B cell (primary cell): ENCODE measurements around the gene BLOC1S5.

ENCODE experiments used
- EZH2 ChIP-seq: IDR thresholded peaks from 2 replicates; pipeline ENCODE4 v1.6.1; 2012; ENCODE audit warnings: borderline replicate concordance, low read depth, mild to moderate bottlenecking, moderate library complexity, low read length; ENCODE audit not compliant: insufficient read depth, poor library complexity, severe bottlenecking
- TF ChIP-seq, protein P1 (sequence below): fragments of 200-600 bp; IDR thresholded peaks from one replicate; pipeline ENCODE4 v1.8.0; 2022; ENCODE audit warnings: antibody characterized with exemption, mild to moderate bottlenecking

DNA sequence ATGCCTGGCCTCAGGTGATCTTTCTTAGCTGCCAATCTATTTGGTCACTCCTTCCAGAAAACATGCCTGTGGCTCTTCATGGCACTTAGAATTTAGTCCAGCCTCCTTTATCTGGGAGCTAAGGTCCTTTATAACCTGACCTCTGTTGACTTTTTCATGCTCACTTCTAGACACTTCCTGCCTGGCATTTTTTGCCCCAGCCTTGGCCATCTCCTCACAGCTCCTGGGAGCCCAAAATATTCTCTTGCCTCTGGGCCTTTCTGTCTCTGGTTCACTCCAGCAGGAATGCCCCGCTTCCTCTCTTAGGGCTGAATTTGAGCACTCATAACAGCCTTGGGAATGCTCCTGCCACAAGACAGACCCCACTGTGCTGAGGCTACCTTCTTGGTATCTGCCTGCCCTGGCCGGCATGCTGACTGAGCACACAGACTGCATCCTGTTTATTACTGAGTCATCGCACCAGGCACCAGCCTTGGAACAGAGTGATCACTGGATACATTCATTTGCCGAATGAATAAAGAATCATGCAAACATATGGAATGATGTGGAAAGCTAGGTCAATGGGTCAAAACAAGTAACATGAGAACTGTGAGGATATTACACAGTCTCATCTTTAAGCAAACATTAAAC, 44.0 kb upstream of the BLOC1S5 start:
- TF ChIP-seq, protein P1, sequence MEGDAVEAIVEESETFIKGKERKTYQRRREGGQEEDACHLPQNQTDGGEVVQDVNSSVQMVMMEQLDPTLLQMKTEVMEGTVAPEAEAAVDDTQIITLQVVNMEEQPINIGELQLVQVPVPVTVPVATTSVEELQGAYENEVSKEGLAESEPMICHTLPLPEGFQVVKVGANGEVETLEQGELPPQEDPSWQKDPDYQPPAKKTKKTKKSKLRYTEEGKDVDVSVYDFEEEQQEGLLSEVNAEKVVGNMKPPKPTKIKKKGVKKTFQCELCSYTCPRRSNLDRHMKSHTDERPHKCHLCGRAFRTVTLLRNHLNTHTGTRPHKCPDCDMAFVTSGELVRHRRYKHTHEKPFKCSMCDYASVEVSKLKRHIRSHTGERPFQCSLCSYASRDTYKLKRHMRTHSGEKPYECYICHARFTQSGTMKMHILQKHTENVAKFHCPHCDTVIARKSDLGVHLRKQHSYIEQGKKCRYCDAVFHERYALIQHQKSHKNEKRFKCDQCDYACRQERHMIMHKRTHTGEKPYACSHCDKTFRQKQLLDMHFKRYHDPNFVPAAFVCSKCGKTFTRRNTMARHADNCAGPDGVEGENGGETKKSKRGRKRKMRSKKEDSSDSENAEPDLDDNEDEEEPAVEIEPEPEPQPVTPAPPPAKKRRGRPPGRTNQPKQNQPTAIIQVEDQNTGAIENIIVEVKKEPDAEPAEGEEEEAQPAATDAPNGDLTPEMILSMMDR = no peak
- no peak for TF ChIP-seq EZH2
